ENCODE measurements around the gene NEDD9. TPM values are rescaled to one million over a fixed set of nuclear protein-coding genes. Genes with fewer than 3 reads are reported as not detected.

The NEDD9 gene, protein sequence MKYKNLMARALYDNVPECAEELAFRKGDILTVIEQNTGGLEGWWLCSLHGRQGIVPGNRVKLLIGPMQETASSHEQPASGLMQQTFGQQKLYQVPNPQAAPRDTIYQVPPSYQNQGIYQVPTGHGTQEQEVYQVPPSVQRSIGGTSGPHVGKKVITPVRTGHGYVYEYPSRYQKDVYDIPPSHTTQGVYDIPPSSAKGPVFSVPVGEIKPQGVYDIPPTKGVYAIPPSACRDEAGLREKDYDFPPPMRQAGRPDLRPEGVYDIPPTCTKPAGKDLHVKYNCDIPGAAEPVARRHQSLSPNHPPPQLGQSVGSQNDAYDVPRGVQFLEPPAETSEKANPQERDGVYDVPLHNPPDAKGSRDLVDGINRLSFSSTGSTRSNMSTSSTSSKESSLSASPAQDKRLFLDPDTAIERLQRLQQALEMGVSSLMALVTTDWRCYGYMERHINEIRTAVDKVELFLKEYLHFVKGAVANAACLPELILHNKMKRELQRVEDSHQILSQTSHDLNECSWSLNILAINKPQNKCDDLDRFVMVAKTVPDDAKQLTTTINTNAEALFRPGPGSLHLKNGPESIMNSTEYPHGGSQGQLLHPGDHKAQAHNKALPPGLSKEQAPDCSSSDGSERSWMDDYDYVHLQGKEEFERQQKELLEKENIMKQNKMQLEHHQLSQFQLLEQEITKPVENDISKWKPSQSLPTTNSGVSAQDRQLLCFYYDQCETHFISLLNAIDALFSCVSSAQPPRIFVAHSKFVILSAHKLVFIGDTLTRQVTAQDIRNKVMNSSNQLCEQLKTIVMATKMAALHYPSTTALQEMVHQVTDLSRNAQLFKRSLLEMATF
- 194 TPM for total RNA-seq
- long read RNA-seq, full-length matches to known transcripts, result 21 of 203 reads
- long read RNA-seq, partial matches to known transcripts, result 131 of 203 reads
- long read RNA-seq, other reads (novel, unspliced or antisense), result 51 of 203 reads

DNA sequence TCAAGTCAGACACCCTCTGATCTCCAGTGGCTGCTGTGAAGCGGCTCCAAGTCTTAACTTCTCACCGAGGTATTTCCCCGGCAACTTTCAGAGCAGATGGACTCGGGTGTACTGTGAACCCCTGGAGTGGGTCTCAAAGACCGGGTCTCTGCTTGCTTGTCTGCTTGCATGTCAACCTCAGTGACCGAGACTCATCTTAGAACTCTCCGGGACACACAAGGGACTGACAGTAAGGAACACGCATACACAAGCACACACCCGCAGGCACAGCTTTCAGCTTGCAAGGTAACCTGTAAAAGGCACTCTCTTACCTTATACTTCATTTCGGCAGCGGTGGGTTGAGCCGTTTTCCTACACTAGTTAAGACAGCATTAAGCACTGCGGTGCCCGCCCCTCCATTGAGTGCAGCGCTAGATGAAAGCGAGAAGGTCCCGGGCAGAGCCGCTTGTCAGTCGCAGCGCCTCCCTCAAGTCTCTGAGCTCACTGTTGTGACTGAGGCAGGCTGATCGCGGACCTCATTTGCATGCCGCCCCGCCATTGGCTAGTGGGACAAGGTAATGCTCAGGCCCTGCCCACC lies at the start of gene NEDD9:
NEDD9 (minus strand) TSS at position 476 of the 577 bp plus-strand sequence; CDS start at position 323, 153 bp downstream.
- H3K36me3 ChIP-seq, result no peaks in the 10 kb centered on the region
- H3K27me3 ChIP-seq, result no peaks in the 10 kb centered on the region
- peak; percentile 96 for ATAC-seq
- intact Hi-C loops (cut with DNase I), result no loop called here
- TF ChIP-seq, protein P1, sequence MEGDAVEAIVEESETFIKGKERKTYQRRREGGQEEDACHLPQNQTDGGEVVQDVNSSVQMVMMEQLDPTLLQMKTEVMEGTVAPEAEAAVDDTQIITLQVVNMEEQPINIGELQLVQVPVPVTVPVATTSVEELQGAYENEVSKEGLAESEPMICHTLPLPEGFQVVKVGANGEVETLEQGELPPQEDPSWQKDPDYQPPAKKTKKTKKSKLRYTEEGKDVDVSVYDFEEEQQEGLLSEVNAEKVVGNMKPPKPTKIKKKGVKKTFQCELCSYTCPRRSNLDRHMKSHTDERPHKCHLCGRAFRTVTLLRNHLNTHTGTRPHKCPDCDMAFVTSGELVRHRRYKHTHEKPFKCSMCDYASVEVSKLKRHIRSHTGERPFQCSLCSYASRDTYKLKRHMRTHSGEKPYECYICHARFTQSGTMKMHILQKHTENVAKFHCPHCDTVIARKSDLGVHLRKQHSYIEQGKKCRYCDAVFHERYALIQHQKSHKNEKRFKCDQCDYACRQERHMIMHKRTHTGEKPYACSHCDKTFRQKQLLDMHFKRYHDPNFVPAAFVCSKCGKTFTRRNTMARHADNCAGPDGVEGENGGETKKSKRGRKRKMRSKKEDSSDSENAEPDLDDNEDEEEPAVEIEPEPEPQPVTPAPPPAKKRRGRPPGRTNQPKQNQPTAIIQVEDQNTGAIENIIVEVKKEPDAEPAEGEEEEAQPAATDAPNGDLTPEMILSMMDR (IDR thresholded peaks at IDR 0.05), result no peak
- H3K4me3 ChIP-seq, result peak within 1 kb of the TSS; percentile 73
- peaks cover 30% of the 10 kb centered on the region for H3K4me1 ChIP-seq
- H3K27ac ChIP-seq, result peak within 1 kb of the TSS; percentile 94
- peak; percentile 97 for DNase-seq
- H3K9me3 ChIP-seq, result no peaks in the 10 kb centered on the region

DNA sequence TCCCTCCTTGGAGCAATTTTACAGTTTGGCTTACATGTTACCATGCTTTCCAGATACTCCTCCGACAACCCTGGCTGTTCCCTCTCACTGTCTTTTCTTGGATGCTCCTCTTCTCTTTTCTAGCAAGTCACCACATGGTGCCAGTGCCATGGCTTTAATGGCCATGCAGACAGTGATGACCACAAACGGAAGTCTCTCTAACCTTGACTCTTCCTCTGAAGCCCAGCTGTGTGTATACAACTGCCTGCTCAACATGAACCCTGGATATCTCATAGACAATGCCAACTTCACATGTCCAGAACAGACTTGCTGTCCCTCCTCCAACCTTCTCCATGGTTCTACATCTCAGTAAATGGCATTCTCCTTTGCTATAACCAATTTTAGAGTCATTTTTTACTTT lies 49.8 kb upstream of the NEDD9 start:
- no peaks in the 10 kb centered on the region for H3K36me3 ChIP-seq
- no peaks in the 10 kb centered on the region for H3K9me3 ChIP-seq
- ATAC-seq (no peak), DNase-seq (no peak)
- H3K27ac ChIP-seq, result no peak overlapping the region
- intact Hi-C loops (cut with DNase I), result no loop called here
- H3K4me3 ChIP-seq, result no peak overlapping the region
- H3K4me1 ChIP-seq, result peaks cover 25% of the 10 kb centered on the region
- H3K27me3 ChIP-seq, result no peaks in the 10 kb centered on the region
- TF ChIP-seq, protein P1 (IDR thresholded peaks at IDR 0.05), result no peak

DNA sequence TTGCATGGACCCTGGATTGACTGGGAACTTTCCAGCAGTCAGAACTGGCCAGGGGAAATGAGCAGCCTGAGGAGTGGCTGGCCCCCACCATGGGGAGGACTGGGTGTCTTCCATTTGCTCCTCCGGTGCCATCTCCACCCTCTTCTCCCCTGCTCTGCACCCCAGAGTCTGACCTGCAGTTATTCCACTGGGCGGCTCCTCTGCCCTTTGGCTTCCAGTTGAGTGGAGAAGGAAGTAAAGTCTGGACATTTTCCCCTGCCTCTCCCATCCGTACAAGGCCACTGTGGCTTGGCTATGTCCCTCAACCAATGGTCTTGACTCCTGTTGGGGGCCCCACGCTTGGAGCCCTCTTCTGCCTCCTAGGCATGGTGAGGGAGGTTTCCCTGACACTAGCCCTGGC lies 47.9 kb upstream of the NEDD9 start:
- no peak for DNase-seq
- TF ChIP-seq, protein P1 (IDR thresholded peaks at IDR 0.05), result no peak
- peaks cover 41% of the 10 kb centered on the region for H3K4me1 ChIP-seq
- ATAC-seq, result no peak
- no peak overlapping the region for H3K27ac ChIP-seq
- no peak overlapping the region for H3K4me3 ChIP-seq
- H3K9me3 ChIP-seq, result no peaks in the 10 kb centered on the region
- intact Hi-C loops (cut with DNase I), result no loop called here
- H3K36me3 ChIP-seq, result no peaks in the 10 kb centered on the region
- no peaks in the 10 kb centered on the region for H3K27me3 ChIP-seq

DNA sequence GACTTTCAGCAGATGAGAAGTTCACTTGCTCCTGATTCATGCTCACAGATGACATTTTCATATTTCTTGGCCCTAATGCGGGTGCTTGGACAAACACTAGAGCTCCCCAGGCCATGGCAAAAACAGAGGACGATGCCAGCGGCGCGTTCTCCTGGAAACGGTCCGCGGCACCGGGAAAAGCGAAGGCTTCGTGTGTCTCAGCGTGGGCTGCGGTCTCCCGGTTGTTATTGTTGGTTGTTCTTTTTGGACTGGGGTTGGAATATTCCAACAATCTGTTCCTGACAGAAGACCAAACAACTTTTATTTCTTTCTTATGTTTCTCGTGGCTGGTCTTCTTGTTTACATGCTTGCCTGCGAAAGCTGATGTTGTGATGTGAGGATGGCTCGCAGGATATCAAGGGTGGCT lies 46.8 kb upstream of the NEDD9 start:
- Histone ChIP-seq H3K4me1 (peaks cover 49% of the 10 kb centered on the region), H3K9me3 (no peaks in the 10 kb centered on the region), H3K27me3 (no peaks in the 10 kb centered on the region), H3K27ac (no peak overlapping the region), H3K36me3 (no peaks in the 10 kb centered on the region), H3K4me3 (no peak overlapping the region)
- DNase-seq, result no peak
- TF ChIP-seq, protein P1 (IDR thresholded peaks at IDR 0.05), result no peak
- intact Hi-C loops (cut with DNase I), result no loop called here
- ATAC-seq, result no peak

DNA sequence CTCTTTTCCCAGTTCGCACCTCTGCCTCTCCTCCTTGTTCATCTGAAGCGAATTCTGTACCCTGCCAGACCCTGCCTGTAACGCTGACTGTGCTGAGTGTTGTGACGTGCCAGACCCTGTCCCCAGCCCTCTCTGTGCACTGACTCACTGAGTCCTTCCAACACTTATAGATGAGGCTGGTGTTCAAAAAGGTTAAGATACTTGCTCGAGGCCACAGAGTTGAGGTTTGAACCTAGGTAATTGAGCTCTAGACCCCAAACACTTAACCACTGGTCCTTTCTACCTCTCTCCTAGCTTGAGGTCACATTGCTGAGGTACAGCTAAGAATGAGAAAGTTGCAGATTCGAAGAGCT lies 45.7 kb upstream of the NEDD9 start:
- ATAC-seq, result no peak
- DNase-seq, result no peak
- H3K27me3 ChIP-seq, result no peaks in the 10 kb centered on the region
- no peaks in the 10 kb centered on the region for H3K9me3 ChIP-seq
- TF ChIP-seq, protein P1 (IDR thresholded peaks at IDR 0.05), result no peak
- H3K4me3 ChIP-seq, result no peak overlapping the region
- intact Hi-C loops (cut with DNase I), result no loop called here
- H3K4me1 ChIP-seq, result peaks cover 52% of the 10 kb centered on the region
- no peaks in the 10 kb centered on the region for H3K36me3 ChIP-seq
- peak overlapping the region; percentile 68 for H3K27ac ChIP-seq
